PC-9 (cell line): ENCODE results near the gene AP3S1.

Experiments
- EZH2 ChIP-seq: fragments of 200-600 bp; sonication (generic); IDR thresholded peaks from 2 replicates; pipeline ENCODE4 v1.8.0; 2017; ENCODE audit warnings: antibody characterized with exemption, low read depth
- TF ChIP-seq, protein P1 (sequence below): fragments of 200-600 bp; sonication (generic); conservative IDR thresholded peaks from 2 replicates; pipeline ENCODE4 v1.6.1; 2017; ENCODE audit warnings: mixed run types, antibody characterized with exemption, mild to moderate bottlenecking, moderate library complexity

- TF ChIP-seq, protein P1, sequence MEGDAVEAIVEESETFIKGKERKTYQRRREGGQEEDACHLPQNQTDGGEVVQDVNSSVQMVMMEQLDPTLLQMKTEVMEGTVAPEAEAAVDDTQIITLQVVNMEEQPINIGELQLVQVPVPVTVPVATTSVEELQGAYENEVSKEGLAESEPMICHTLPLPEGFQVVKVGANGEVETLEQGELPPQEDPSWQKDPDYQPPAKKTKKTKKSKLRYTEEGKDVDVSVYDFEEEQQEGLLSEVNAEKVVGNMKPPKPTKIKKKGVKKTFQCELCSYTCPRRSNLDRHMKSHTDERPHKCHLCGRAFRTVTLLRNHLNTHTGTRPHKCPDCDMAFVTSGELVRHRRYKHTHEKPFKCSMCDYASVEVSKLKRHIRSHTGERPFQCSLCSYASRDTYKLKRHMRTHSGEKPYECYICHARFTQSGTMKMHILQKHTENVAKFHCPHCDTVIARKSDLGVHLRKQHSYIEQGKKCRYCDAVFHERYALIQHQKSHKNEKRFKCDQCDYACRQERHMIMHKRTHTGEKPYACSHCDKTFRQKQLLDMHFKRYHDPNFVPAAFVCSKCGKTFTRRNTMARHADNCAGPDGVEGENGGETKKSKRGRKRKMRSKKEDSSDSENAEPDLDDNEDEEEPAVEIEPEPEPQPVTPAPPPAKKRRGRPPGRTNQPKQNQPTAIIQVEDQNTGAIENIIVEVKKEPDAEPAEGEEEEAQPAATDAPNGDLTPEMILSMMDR: no peak
- TF ChIP-seq EZH2: no peak
Observed at GRCh38 chr5:115934388-115934974, 92.7 kb downstream of the AP3S1 start.
